Suprapubic skin (tissue), 4 donors: ENCODE data around the gene TMEM232. TPM values are rescaled to one million over a fixed set of nuclear protein-coding genes. Genes with fewer than 3 reads are reported as not detected.
"Not testable (repeated sequence)": the region's sequence is repeated elsewhere in the genome, so short reads cannot be mapped to it uniquely, and the experiment has no call there.

ENCODE experiments used
- DNase-seq, 2 donors: peaks; one replicate each; pipeline ENCODE4 v3.0.0-alpha.2; 2019; ENCODE audit warnings: low spot score in 2 of 2
- H3K27ac ChIP-seq: fragments of 200-600 bp; sonication (generic); one replicate; pipeline ENCODE4 v1.5.1; 2019
- H3K27me3 ChIP-seq: fragments of 200-600 bp; sonication (generic); one replicate; pipeline ENCODE4 v1.5.1; 2019
- H3K36me3 ChIP-seq: fragments of 200-600 bp; sonication (generic); one replicate; pipeline ENCODE4 v1.5.1; 2019
- H3K4me1 ChIP-seq: fragments of 200-600 bp; sonication (generic); one replicate; pipeline ENCODE4 v1.5.1; 2019
- H3K4me3 ChIP-seq: fragments of 200-600 bp; sonication (generic); one replicate; pipeline ENCODE4 v1.5.1; 2019; ENCODE audit warnings: mild to moderate bottlenecking
- H3K9me3 ChIP-seq: fragments of 200-600 bp; sonication (generic); one replicate; pipeline ENCODE4 v1.5.1; 2019
- CTCF ChIP-seq, 2 donors: fragments of 200-600 bp in 1 of 2; fragments of 450-650 bp in 1 of 2; sonication (generic) in 1 of 2; IDR thresholded peaks; one replicate each; pipeline ENCODE4 v1.5.1; 2016 to 2019; ENCODE audit warnings: antibody characterized with exemption in 2 of 2, mild to moderate bottlenecking in 1 of 2, moderate library complexity in 1 of 2
- EP300 ChIP-seq: sonication (generic); formaldehyde crosslinking; IDR thresholded peaks from one replicate; pipeline ENCODE4 v1.6.1; 2017; ENCODE audit warnings: antibody characterized with exemption
- POLR2A ChIP-seq, 2 donors: fragments of 450-650 bp; IDR thresholded peaks; one replicate each; pipeline ENCODE4 v1.6.1; 2017; ENCODE audit warnings: antibody characterized with exemption in 2 of 2, mild to moderate bottlenecking in 2 of 2, moderate library complexity in 2 of 2
- POLR2AphosphoS5 ChIP-seq, 3 donors: sonication (generic); formaldehyde crosslinking; IDR thresholded peaks; one replicate each; pipeline ENCODE4 v1.6.1; 2017; ENCODE audit warnings: antibody characterized with exemption in 3 of 3
- WGBS: methylation state at CpG from one replicate; pipeline ENCODE4 v1.1.5; 2018; 5-methylcytosine and 5-hydroxymethylcytosine counted together
- total RNA-seq, 4 donors: library from RNA; depleted of rRNA; stranded (reverse); fragments of >200 nt; gene quantifications; one replicate each; pipeline ENCODE4 v1.1.0, GENCODE V29; 2016

TMEM232 gene
- total RNA-seq, 4 donors from 2014 or later, result 0.76 to 1.9 (median 0.98) TPM

GRCh38 chr5:110536120-110537115 is 190.1 kb downstream of the TMEM232 start:
- Histone ChIP-seq H3K36me3 (no peaks in the 10 kb centered on the region), H3K4me3 (no peak overlapping the region), H3K9me3 (no peaks in the 10 kb centered on the region), H3K27ac (no peak overlapping the region), H3K27me3 (no peaks in the 10 kb centered on the region), H3K4me1 (no peaks in the 10 kb centered on the region)
- 49% methylated on average over 6 of the region's 6 CpGs for WGBS
- no peak for DNase-seq
- TF ChIP-seq POLR2A (IDR thresholded peaks at IDR 0.05), result no peak
- TF ChIP-seq EP300, result no peak
- TF ChIP-seq CTCF (IDR thresholded peaks at IDR 0.05), result no peak
- no peak for TF ChIP-seq POLR2AphosphoS5 (IDR thresholded peaks at IDR 0.05)

GRCh38 chr5:110535146-110535545 is 191.3 kb downstream of the TMEM232 start:
- H3K27me3 ChIP-seq, result not testable (repeated sequence)
- WGBS, result 93% methylated on average over 7 of the region's 7 CpGs

GRCh38 chr5:110525762-110526161 is 200.7 kb downstream of the TMEM232 start:
- Histone ChIP-seq H3K36me3 (no peaks in the 10 kb centered on the region), H3K27me3 (no peaks in the 10 kb centered on the region), H3K4me3 (no peak overlapping the region), H3K4me1 (no peaks in the 10 kb centered on the region), H3K9me3 (peaks cover 7% of the 10 kb centered on the region), H3K27ac (no peak overlapping the region)
- TF ChIP-seq POLR2A (IDR thresholded peaks at IDR 0.05), result no peak
- no peak for TF ChIP-seq EP300
- 100% methylated on average over 1 of the region's 1 CpG for WGBS
- DNase-seq, result no peak

More at GRCh38 chr5:110535146-110535545, 191.3 kb downstream of the TMEM232 start:
- DNase-seq, H3K27ac ChIP-seq, H3K9me3 ChIP-seq, H3K36me3 ChIP-seq, H3K4me1 ChIP-seq, H3K4me3 ChIP-seq: not testable (repeated sequence)

GRCh38 chr5:110517396-110517795 is 209.1 kb downstream of the TMEM232 start:
- no peaks in the 10 kb centered on the region for H3K4me1 ChIP-seq
- peaks cover 7% of the 10 kb centered on the region for H3K9me3 ChIP-seq
- DNase-seq, result no peak
- H3K36me3 ChIP-seq, result no peaks in the 10 kb centered on the region
- H3K27ac ChIP-seq, result no peak overlapping the region
- no peaks in the 10 kb centered on the region for H3K27me3 ChIP-seq
- no peak for TF ChIP-seq POLR2AphosphoS5 (IDR thresholded peaks at IDR 0.05)
- TF ChIP-seq POLR2A (IDR thresholded peaks at IDR 0.05), result no peak
- no peak for TF ChIP-seq EP300
- no peak overlapping the region for H3K4me3 ChIP-seq

- TF ChIP-seq CTCF (IDR thresholded peaks at IDR 0.05), result no peak
- TF ChIP-seq POLR2AphosphoS5 (IDR thresholded peaks at IDR 0.05), result no peak
- no peak for TF ChIP-seq EP300
- no peak for TF ChIP-seq POLR2A (IDR thresholded peaks at IDR 0.05)
- Histone ChIP-seq H3K27ac (no peak overlapping the region), H3K9me3 (no peaks in the 10 kb centered on the region), H3K4me1 (no peaks in the 10 kb centered on the region), H3K36me3 (no peaks in the 10 kb centered on the region), H3K27me3 (no peaks in the 10 kb centered on the region), H3K4me3 (no peak overlapping the region)
- no peak for DNase-seq
- 41% methylated on average over 2 of the region's 2 CpGs for WGBS
These were observed 212.4 kb downstream of the TMEM232 start for GRCh38 chr5:110514030-110514429.

- no peak for DNase-seq
- 82% methylated on average over 4 of the region's 4 CpGs for WGBS
- H3K4me3 ChIP-seq, result no peak overlapping the region
- H3K27ac ChIP-seq, result no peak overlapping the region
- no peaks in the 10 kb centered on the region for H3K36me3 ChIP-seq
- H3K4me1 ChIP-seq, result no peaks in the 10 kb centered on the region
- no peaks in the 10 kb centered on the region for H3K9me3 ChIP-seq
- no peak for TF ChIP-seq CTCF (IDR thresholded peaks at IDR 0.05)
- TF ChIP-seq POLR2A (IDR thresholded peaks at IDR 0.05), result no peak
- TF ChIP-seq POLR2AphosphoS5 (IDR thresholded peaks at IDR 0.05), result no peak
- TF ChIP-seq EP300, result no peak
- no peaks in the 10 kb centered on the region for H3K27me3 ChIP-seq
These were observed 214.2 kb downstream of the TMEM232 start for GRCh38 chr5:110512266-110512665.
